GM21717 (cell line): Measurements from ENCODE around the gene NPC1.
"Not testable (repeated sequence)": the region's sequence is repeated elsewhere in the genome, so short reads cannot be mapped to it uniquely, and the experiment has no call there.

Experiments
- ATAC-seq: cut with Tn5 transposase; IDR thresholded peaks from one replicate; pipeline ENCODE4 v1.9.1; 2021; ENCODE audit warnings: mild to moderate bottlenecking, moderate library complexity; ENCODE audit not compliant: unreplicated experiment

Gene NPC1

GRCh38 chr18:23494992-23495391 lies 91.3 kb downstream of the NPC1 start:
- ATAC-seq: no peak

DNA sequence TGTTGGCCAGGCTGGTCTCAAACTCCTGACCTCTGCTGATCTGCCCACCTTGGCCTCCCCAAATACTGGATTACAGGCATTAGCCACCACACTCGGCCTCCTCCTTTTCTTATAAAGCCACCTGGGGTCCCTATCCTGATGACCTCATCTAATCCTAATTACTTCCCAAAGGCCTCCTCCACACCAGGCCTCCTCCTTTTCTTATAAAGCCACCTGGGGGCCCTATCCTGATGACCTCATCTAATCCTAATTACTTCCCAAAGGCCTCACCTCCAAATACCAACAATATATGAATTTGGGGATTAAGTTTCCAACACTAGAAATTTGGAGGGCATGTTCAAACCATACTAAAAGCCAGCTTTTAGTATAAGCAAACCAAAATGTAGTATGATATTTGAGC lies 92.7 kb downstream of the NPC1 start:
- no peak for ATAC-seq

DNA sequence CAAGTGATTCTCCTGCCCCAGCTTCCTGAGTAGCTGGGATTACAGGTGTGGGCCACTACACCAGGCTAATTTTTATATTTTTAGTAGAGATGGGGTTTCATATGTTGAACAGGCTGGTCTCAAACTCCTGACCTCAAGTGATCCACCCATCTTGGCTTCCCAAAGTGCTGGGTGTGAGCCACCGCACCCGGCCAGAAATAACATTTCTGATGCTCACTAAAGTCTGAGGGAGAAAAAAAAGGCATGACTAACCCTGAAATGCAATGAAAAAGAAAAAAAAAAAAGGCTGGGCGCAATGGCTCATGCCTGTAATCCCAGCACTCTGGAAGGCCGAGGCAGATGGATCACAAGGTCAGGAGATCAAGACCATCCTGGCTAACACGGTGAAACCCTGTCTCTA lies 96.7 kb downstream of the NPC1 start:
- not testable (repeated sequence) for ATAC-seq

DNA sequence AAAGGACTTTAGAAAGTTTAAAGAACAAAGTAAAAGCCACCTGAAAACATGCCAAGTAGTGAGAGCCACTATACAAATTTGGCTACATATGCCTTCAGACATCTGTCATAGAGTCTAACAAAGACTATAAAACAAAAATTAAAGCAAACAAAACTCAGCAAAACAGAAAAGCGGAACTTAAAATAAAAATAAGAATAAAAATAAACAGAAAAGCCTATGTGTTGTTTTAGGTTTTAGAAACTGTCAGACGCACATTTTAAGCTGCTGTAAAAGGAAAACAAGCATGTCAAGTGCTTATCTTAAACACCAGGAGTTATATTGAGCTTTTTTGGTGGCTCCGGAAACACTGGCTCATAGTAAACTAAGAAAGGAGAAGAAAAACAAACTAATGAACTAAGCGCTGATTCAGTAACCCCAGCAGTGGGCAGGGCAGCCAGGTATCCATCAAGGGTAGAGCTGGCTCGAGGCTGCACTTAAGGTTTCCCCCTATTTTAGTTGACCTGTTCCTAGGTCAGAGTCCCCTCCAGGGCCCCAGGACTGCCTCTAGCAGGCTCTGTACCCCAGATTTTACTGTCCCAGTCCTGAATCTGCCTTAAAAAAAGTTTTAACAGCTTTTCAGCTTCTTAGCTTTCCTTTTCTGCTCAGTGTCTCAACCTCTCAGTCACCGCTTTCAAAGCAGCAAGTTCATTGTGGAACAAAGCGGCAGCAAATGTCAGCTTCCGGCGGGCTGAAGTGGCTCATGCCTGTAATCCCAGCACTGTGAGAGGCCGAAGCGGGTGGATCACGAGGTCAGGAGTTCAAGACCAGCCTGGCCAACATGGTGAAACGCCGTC lies 98.4 kb downstream of the NPC1 start:
- ATAC-seq: peak; percentile 67

DNA sequence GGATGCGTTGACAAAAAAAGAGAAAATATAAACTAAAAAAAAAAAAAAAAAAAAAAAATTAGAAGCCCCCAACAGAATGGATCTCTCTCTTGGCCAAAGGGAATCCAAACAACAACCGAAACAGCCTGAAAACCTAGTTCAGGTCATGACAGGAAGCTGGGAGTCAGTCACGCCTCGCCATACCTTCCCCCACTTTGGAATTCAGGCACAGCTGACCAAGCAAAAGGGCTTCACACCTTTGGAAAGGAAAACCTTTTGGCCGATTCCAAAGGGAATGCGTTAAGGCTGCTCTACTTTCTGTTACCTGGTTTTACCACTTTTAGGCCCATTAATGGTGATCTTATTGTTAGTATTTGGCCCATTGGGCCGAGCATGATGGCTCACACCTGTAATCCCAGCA lies 100.9 kb downstream of the NPC1 start:
- ATAC-seq: no peak

DNA sequence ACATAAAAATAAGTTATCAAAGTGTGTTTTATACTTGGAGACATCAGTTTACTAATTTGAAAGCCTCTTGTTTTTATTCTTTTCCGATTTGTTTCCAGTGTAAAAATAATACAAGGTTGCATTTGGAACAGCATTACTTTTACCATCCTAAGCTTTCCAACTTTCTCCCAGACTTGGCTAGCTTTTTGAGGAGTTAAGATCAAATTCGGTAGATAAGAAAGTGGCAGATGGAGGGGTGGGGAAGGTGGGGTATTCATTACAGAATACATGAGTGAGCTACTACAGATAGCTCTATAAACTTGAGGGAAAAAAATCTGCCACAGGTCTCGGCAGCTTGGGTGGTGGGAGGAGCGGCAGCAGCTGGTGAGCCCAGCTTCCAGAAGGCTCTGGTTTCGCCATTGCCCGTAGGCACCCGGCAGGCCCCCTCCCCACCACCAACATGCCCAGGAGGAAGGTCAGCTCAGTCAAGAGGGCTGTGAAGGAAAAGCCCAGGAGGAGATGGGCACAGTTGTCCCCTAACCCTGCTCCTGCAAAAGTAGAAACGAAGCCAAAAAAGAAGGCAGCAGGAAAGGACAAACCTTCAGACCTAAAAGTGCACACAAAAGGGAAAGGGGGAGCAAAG lies 101.6 kb downstream of the NPC1 start:
- no peak for ATAC-seq
